Measurements from ENCODE around the gene MAP3K20.

GRCh38 chr2:173248381-173248780, 172.7 kb downstream of the MAP3K20 start:
- no peak for TF ChIP-seq POLR2A (IDR thresholded peaks at IDR 0.05; ENCODE audit: low read depth, low read length)
- TF ChIP-seq POLR2AphosphoS5 (IDR thresholded peaks at IDR 0.05; ENCODE audit: low read depth, low read length), result no peak
